HG02759 (cell line): Measurements from ENCODE around the gene DCAF6.
"Not testable (repeated sequence)": the region's sequence is repeated elsewhere in the genome, so short reads cannot be mapped to it uniquely, and the experiment has no call there.

Experiments used
- ATAC-seq: cut with Tn5 transposase; IDR thresholded peaks from one replicate; pipeline ENCODE4 v1.9.1; 2021; ENCODE audit warnings: mild to moderate bottlenecking, moderate library complexity; ENCODE audit not compliant: unreplicated experiment

The DCAF6 gene

GRCh38 chr1:168007691-168008090, 71.2 kb downstream of the DCAF6 start:
- no peak for ATAC-seq

GRCh38 chr1:168008595-168008994, 72.1 kb downstream of the DCAF6 start:
- no peak for ATAC-seq

- ATAC-seq: no peak
These were observed 72.8 kb downstream of the DCAF6 start for GRCh38 chr1:168009322-168009721.

- no peak for ATAC-seq
These were observed 82.9 kb downstream of the DCAF6 start for GRCh38 chr1:168019407-168019806.

- ATAC-seq: no peak
These were observed 94.7 kb downstream of the DCAF6 start for GRCh38 chr1:168031198-168031597.

GRCh38 chr1:168031627-168032026, 95.1 kb downstream of the DCAF6 start:
- no peak for ATAC-seq

- ATAC-seq: no peak
These were observed 95.5 kb downstream of the DCAF6 start for GRCh38 chr1:168032029-168032428.

- no peak for ATAC-seq
These were observed 98.9 kb downstream of the DCAF6 start for GRCh38 chr1:168035345-168035744.

GRCh38 chr1:168042362-168042761, 105.9 kb downstream of the DCAF6 start:
- ATAC-seq: no peak

GRCh38 chr1:168045311-168045710, 108.8 kb downstream of the DCAF6 start:
- no peak for ATAC-seq

GRCh38 chr1:168050307-168050706, 113.8 kb downstream of the DCAF6 start:
- ATAC-seq: no peak

- ATAC-seq: no peak
These were observed 114.4 kb downstream of the DCAF6 start for GRCh38 chr1:168050880-168051279.

- no peak for ATAC-seq
These were observed 117.2 kb downstream of the DCAF6 start for GRCh38 chr1:168053681-168054080.

GRCh38 chr1:168054117-168054516, 117.6 kb downstream of the DCAF6 start:
- ATAC-seq: no peak

GRCh38 chr1:168056152-168056551, 119.7 kb downstream of the DCAF6 start:
- ATAC-seq: not testable (repeated sequence)

- no peak for ATAC-seq
These were observed 120.9 kb downstream of the DCAF6 start for GRCh38 chr1:168057355-168057754.

GRCh38 chr1:168057921-168058320, 121.4 kb downstream of the DCAF6 start:
- no peak for ATAC-seq

- no peak for ATAC-seq
These were observed 127.7 kb downstream of the DCAF6 start for GRCh38 chr1:168064216-168064615.

GRCh38 chr1:168065506-168065905, 129.0 kb downstream of the DCAF6 start:
- no peak for ATAC-seq

GRCh38 chr1:168069384-168069783, 132.9 kb downstream of the DCAF6 start:
- ATAC-seq: no peak

GRCh38 chr1:168079761-168080160, 143.3 kb downstream of the DCAF6 start:
- ATAC-seq: no peak

- ATAC-seq: no peak
These were observed 145.0 kb downstream of the DCAF6 start for GRCh38 chr1:168081373-168082007.
